COLO829 (cell line): ENCODE results near the gene STIP1.
"Not testable (repeated sequence)": the region's sequence is repeated elsewhere in the genome, so short reads cannot be mapped to it uniquely, and the experiment has no call there.

ENCODE experiments used
- DNase-seq: peaks from one replicate; pipeline ENCODE4 v3.0.0; 2012; ENCODE audit warnings: low spot score

STIP1 gene

DNA sequence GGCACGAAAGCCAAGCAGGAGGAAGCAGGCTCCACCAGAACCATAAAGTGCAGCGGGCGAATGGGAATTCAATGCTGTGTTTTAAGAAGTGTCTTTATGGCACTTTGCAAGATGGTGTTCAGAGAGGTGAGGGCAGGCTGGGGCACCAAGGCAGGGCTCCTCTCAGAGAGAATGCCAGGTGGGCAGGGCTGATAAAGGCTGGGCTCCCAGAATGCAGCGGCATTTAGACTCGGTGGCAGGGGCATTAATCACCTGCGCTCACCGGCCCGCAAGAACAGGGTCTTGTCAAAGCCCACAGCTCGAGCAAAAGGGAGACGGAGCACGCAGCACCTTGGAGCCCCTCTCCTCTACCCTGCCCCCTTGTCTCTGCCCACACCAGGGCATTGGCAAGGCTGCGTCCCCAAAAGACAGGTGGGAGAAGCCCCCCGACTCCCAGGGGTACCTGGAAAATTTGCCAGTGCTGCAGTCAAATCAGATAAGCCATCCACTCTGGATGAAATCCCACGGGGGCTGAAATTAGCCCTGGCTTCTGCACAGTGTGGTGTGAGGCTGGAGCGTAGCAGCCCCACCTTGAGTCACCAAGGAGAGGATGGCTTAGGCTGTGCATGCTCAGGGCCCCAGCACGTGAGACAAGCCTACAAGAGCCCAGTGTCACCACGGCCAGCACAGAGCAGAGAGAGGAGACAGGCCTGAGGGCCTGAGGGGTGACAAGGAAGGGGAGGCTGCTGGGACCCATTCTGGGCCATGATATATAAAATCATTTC, 28.2 kb upstream of the STIP1 start:
- DNase-seq: no peak

DNA sequence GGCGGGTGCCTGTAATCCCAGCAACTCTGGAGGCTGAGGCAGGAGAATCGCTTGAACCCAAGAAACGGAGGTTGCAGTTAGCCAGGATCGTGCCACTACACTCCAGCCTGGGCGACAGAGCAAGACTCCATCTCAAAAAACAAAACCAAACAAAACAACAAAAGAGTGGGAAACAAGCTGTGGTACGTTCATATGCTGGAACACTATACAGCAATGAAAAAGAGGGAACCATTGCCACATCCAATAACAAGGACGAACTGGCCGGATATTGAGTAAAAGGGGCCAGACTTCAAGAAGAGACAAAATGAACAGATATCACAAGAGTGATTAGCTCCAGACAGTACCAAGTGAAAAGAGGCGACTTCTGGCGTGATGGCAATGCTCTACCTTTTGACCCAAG, 24.9 kb upstream of the STIP1 start:
- no peak for DNase-seq

- not testable (repeated sequence) for DNase-seq
Observed at GRCh38 chr11:64162769-64163168, 23.2 kb upstream of the STIP1 start.

DNA sequence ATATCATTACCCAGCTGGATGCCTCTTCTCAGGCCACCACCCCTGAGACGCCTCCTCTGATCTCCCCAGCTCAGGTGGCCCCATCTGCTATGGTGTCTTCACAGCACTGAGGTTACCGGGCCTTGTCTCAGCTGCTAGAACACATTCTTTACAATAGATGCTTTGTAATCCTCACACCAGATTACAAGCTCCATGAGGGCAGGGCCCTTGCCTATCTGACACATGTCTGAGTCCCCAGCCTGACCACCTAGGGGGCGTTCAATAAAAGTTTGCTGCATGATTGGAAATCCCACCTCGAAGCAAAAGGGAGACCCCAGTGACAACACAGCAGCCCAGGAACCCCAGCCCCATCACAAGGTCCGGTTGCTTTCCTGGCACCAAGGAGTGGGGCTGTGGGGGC, 22.0 kb upstream of the STIP1 start:
- DNase-seq: no peak

DNA sequence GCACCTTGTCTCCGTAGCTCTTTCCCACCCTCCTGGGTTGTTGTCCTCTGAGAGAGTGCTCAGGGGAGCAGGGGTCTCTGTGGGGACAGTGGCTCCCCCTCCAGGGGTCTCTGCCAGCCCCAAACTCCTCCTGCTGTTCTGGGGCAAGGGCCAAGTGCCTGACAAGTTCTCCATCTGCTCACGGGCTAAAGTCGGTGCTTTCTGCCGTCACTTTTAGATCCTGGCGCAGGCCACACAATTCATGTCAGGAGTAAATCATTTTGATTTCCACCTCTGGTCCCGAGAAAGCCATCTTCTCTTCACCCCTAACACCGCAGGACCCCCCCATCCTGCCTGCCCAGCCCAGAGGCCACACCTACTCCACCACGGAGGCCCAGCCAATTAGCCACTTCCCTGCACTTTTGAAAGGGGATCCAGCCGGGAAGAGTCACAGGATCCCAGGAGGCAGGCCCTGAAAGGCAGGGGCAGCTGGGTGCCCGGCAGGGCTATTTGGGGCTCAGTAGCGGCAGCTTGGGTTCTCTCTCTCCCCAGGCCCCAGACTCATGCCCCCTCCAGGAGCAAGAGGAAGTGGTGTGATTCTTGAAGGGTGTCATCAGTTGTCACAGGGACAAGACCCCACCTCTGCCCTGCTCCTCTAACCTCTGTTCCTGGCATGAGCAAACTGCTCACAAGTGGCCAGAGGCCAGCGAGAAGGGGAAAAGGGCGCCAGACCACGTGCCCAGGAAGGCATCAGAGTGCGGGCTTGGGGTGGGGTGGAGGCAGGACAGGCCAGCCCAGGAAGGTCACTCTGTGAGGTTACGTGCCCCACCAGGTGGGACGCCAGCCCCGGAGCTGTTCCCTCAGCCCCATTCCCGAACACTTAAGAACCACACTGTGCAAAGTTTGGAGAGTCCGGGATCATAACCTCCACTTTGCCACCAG, 21.3 kb upstream of the STIP1 start:
- no peak for DNase-seq

DNA sequence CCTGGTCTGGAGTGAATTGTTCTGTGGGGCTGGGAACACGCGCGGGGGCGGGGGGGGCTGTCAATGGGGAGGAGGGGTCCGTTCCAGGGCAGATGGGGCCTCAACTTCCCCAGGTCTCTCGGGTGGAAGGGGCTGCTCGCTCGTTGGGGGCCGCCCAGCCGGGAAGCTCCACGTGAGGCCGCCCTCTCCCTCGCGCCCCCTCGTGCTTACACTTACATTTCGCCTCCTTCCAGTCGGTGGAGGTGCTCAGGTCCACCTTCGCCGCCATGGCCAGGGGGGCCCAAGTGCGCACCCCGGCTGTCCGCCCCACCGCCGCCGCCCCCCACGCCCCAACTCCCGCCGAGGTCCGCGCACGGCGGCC, 20.5 kb upstream of the STIP1 start:
- DNase-seq: no peak

DNA sequence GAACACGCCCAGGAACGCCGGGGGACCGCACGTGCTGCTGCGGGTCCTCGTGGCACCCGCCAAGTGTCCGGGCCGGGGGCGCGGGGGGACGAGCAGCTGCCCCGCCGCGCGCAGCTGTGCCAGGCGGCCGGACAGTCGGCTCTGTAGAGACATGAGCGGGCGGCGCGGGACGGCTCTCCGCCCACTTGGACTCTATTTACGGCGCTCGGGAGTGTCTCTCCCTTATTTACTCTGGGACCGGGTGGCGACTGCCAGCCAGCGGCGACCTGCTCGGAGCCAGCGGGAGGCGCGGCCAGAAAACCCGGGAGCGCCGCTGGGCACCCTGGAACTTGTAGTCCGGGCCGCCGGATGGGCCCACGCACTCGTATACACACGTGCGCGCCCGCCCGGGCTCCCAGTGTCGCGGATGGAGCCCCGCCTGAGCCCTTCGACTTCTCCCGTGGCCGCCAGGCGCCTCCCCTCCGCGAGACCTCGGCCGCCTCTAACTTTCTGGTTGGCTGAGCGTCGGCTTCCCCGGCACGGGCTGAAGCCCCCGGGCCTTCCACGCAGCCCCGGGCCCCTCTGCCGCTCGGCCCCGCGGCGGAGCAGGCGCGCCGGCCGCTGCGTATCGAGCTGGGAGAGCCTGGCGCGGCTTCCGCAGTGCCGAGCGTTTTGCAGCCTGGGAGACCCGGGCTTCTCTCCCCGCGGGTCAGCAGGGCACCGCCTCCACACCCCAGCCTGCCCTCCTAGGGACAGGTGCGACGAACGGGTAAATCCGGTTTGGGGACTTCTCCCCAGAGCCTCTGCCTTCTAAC, 19.9 kb upstream of the STIP1 start, which contains the start of gene MACROD1:
Gene MACROD1 (minus strand): TSS at position 272 of the 794 bp plus-strand sequence. CDS start 119 bp downstream, at position 153.
- DNase-seq: peak; percentile 64

GRCh38 chr11:64170419-64170818, 15.6 kb upstream of the STIP1 start:
- no peak for DNase-seq

GRCh38 chr11:64173616-64174355, 12.2 kb upstream of the STIP1 start:
- DNase-seq: no peak

DNA sequence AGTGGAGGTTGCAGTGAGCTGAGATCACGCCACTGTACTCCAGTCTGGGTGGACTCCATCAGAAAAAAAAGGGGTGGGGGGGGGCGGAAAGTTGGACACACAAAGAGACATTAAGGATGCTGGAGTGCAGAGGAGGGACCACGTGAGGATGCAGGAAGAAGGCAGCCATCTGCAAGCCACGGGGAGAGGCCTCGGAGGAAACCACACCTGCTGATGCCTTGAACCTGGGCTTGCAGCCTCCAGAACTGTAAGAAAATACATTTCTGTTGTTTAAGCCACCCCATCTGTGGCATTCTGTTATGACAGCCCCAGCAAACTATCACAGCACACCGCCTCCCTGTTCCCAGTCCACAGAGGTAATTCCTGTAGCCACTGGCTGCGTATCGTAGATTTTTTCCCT, 9.2 kb upstream of the STIP1 start:
- DNase-seq: no peak

DNA sequence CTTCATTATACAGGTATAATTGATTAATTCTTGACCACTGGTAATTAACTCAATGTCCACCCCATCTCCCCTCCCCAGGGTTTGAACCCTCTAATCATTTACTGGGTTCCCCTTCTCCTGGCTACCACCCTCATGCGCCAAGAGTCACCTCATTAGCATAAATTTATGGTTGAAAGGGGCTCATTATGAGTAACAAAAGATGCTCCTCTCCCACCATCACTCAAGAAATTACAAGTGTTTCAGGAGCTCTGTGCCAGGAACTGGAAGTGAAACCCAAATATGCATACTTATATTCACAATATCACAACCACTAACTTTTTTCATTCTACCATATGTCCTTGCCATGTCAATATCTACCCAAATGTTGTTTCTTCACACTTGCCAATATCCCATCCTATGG, 7.8 kb upstream of the STIP1 start:
- no peak for DNase-seq

- no peak for DNase-seq
Observed at GRCh38 chr11:64178951-64179639, 6.9 kb upstream of the STIP1 start.

GRCh38 chr11:64180891-64181290, 5.1 kb upstream of the STIP1 start:
- DNase-seq: no peak

- DNase-seq: peak; percentile 70
Observed at GRCh38 chr11:64181506-64182411, 4.2 kb upstream of the STIP1 start.

DNA sequence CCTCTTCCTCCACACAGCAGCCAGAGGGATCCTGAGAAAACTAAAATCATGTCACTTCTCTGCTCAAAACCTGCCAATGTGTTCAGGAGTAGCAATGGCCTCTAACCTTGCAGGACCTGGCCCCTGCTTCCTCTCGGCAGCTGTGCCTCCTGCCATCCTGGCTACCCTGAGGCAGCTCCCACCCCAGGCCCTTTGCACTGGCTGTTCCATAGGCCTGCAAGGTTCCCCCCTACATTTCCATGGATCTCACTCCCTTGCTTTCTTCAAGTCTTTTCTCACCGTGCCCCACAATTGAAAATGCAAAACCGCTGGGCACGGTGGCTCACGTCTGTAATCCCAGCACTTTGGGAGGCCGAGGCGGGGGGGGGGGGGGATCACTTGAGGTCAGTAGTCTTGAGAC, 2.1 kb upstream of the STIP1 start:
- DNase-seq: no peak

DNA sequence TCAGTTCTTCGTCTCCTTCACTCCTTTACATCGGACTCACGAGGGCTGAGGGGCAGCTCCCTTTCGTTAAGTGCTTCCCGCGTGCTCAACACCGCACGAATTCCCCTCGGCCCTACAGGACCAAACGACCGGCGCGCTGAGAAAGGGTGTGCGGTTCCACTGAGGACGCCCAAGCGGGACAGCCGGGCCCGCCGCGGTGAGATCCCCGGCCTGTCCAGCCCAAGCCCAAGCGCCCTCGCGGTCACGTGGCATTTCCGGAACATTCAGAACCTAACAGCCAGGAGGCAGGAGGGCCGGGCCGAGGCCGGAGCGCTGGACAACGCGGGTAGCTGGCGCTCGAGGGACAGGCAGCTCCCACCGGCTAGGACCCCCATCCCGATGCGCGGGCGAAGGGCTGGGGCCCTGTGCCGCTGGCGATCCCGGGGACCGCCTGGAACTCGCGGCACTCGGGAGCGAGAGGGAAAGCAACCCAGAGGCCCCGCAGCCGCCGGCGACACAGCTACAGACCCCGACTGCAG, 737 bp upstream of the STIP1 start:
- no peak for DNase-seq

DNA sequence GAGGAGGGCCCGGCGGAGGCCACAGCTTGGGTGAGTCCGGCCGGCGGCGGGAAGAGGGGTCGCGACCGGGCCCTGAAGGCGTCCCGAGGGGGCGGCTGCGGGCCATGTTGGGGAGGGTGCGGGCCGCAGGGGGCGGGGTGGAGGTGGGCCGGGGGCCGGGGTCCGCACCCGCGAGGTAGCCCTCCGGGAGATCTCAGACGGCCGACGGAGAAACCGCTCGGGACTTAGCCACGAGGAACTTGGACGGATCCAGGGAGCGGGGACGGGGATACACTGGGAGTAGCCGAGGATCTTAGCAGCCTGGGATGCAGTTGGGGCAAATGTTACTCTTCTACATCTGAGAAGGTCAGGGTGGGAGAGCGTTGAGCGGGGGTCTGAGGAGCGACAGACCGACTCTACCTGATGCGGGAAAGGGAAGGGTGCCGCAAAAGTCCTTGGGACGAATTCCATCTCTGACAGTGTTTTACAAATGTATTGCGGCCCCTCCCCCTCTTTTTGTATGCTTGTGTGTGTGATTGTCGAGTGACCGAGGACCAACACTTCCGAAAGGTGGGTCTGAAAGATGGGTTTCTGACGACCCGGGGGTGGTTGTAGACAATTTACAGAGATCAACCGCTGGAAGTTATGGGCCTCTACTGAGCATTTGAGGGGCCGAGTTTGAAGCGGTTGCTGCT, 658 bp downstream of the STIP1 start:
- no peak for DNase-seq

DNA sequence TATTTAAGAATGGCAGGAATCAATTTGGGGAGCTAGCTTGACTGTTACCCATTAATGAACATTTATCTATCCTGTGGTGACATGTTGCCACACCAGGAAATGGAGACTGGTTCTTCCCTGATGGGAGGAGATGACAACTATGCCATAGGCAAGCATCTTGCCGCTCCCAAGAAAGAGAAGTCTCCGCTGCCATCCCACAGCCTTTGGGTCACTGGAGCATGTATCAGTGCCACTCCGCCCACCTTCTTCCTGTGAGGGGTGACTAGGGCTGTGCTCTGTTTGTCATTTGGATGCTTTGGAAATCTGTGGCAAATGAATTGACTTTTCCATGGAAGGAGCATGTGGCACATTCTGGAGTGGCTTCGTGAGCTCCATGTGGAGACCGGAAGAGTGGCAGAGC, 6.5 kb downstream of the STIP1 start:
- DNase-seq: no peak

DNA sequence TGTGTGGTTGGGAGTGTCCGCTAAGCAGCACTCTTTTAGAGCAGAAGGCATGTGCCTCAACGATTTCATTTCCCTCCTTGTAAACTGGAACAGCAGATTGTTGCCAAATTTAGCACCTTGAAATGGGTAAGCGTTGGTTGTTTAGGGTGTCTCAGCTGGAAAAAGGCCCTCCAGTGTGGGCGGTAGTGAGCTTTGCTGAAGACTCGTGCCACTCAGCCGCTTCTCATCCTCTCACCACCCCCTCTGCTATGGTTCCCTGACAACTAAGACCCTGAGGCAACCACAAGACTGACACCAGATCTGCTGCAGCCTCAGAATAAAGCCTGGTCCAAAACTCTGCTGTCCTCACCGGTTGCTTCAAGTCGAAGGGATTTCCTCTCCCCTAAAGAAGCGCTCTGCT, 10.7 kb downstream of the STIP1 start:
- DNase-seq: no peak
